PC-3 (cell line): Measurements from ENCODE around the gene VAPA.

Experiments
- EZH2 ChIP-seq: fragments of 300-600 bp; sonication (generic); IDR thresholded peaks from one replicate; pipeline ENCODE4 v1.6.1; 2017; ENCODE audit warnings: antibody characterized with exemption, mild to moderate bottlenecking, low read length; ENCODE audit not compliant: unreplicated experiment
- EZH2phosphoT487 ChIP-seq: fragments of 300-600 bp; sonication (generic); IDR thresholded peaks from 2 replicates; pipeline ENCODE4 v1.6.1; 2018; ENCODE audit warnings: mild to moderate bottlenecking, antibody characterized with exemption, low read length, borderline replicate concordance
- TF ChIP-seq, protein P1 (sequence below): fragments of 300-600 bp; sonication (generic); conservative IDR thresholded peaks from 2 replicates; pipeline ENCODE4 v1.5.1; 2017; ENCODE audit warnings: antibody characterized with exemption, low read depth, mild to moderate bottlenecking, low read length

DNA sequence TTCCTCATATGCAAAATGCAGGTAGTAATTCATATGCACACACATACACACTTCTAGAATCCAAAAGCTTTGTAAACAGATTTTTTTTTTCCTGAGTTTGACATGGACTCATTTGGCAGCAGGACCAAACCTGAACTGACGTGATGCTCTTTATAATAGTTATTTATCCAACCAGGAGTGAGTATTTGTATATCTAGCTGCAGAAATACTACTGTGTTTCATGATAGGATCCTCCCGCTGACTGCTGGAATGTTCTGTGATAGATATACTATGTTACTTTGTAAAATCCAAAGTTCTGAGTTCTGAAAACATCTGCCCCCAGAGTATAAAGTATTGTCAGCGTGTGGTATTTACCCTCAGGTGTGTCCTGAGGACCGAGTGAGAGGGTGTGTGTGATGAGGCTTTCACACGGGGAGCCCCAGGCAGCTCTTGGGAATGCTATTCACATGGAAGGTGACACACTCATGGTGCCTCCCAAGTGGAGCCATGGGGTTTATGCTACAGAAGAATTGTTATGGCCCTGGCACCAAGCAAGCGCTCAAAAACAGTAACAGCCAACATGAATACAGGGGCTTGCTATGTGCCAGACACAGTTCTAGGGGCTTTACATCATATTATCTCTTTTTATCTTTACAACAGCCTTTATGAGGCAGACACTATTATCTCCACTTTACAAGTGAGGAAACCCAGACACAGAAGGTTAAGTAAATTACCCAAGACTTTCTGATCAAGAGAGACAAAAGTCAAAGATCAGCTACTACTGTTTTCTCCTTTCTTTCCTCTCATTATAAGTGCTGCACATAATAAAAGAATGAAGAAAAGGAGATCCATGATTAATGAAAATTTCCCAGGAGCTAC is 44.7 kb upstream of the VAPA start:
- TF ChIP-seq, protein P1, sequence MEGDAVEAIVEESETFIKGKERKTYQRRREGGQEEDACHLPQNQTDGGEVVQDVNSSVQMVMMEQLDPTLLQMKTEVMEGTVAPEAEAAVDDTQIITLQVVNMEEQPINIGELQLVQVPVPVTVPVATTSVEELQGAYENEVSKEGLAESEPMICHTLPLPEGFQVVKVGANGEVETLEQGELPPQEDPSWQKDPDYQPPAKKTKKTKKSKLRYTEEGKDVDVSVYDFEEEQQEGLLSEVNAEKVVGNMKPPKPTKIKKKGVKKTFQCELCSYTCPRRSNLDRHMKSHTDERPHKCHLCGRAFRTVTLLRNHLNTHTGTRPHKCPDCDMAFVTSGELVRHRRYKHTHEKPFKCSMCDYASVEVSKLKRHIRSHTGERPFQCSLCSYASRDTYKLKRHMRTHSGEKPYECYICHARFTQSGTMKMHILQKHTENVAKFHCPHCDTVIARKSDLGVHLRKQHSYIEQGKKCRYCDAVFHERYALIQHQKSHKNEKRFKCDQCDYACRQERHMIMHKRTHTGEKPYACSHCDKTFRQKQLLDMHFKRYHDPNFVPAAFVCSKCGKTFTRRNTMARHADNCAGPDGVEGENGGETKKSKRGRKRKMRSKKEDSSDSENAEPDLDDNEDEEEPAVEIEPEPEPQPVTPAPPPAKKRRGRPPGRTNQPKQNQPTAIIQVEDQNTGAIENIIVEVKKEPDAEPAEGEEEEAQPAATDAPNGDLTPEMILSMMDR: no peak
- TF ChIP-seq EZH2: no peak
- no peak for TF ChIP-seq EZH2phosphoT487
